Measurements from ENCODE around the gene LPIN3. TPM values are rescaled to one million over a fixed set of nuclear protein-coding genes. Genes with fewer than 3 reads are reported as not detected.
"Not testable (repeated sequence)": the region's sequence is repeated elsewhere in the genome, so short reads cannot be mapped to it uniquely, and the experiment has no call there.

The LPIN3 gene
- total RNA-seq, 1 donor from 2014 or later: 17.5 TPM

DNA sequence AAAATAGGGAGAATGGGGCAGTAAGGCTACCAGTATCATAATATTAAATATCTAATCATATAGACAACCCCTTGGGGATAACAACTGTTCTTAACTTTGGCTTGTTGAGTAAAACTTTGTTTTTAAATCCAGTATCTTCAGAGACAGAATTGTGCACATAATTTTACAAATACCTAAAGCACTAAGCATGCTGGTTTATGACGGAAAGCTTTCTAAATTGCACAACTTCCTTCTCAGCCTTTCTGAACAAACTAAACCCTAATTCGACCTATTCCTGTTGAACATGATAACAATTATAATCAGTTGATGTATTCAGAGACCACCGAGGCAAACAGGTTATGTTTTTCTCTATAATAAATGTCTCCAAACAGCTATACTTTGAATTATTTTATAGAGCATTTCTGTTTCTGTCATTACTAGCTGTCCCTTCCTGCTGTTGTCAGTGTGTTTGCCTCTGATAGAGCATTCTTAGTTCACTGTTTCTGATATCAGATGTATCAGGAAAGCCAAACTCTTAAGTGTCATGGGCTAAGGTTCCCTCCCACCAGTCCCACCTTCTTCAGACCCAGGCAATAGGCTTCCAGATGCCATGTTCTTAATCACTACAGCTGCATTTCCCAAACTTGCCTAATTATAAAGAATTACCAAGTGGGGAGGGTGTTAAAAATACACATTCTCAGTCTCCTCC, 31.8 kb upstream of the LPIN3 start:
- no peak overlapping the region for H3K27ac Mint-ChIP-seq
- no peaks in the 10 kb centered on the region for H3K27me3 Mint-ChIP-seq
- H3K36me3 Mint-ChIP-seq: no peaks in the 10 kb centered on the region
- H3K9me3 Mint-ChIP-seq: no peaks in the 10 kb centered on the region
- H3K4me1 Mint-ChIP-seq (ENCODE audit: unreplicated experiment): peaks cover 9% of the 10 kb centered on the region
- DNase-seq (ENCODE audit: extremely low spot score, unreplicated experiment): no peak
- TF ChIP-seq, protein P1, sequence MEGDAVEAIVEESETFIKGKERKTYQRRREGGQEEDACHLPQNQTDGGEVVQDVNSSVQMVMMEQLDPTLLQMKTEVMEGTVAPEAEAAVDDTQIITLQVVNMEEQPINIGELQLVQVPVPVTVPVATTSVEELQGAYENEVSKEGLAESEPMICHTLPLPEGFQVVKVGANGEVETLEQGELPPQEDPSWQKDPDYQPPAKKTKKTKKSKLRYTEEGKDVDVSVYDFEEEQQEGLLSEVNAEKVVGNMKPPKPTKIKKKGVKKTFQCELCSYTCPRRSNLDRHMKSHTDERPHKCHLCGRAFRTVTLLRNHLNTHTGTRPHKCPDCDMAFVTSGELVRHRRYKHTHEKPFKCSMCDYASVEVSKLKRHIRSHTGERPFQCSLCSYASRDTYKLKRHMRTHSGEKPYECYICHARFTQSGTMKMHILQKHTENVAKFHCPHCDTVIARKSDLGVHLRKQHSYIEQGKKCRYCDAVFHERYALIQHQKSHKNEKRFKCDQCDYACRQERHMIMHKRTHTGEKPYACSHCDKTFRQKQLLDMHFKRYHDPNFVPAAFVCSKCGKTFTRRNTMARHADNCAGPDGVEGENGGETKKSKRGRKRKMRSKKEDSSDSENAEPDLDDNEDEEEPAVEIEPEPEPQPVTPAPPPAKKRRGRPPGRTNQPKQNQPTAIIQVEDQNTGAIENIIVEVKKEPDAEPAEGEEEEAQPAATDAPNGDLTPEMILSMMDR (conservative IDR thresholded peaks at IDR 0.05): no peak
- no peak overlapping the region for H3K4me3 Mint-ChIP-seq

DNA sequence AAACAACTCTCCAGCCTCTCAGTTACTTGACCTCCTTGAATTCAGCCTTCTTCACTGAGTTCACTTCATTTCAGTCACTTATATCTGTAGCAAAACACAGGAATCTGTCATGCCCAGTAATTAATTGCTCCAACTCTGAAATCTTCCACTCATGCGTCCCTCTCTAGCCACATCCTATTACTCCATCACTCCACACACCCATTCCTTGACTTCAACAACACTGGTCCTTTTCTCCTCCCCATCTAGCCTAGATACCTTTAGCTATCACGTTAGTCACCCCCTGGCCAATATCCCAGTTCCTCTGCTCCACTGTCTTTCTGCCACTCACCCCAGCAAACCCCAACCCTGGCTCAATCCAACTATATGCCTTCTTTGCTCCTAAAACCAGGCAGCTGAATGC, 30.8 kb upstream of the LPIN3 start:
- H3K27ac Mint-ChIP-seq: no peak overlapping the region
- TF ChIP-seq, protein P1 (conservative IDR thresholded peaks at IDR 0.05): no peak
- peaks cover 12% of the 10 kb centered on the region for H3K4me1 Mint-ChIP-seq (ENCODE audit: unreplicated experiment)

DNA sequence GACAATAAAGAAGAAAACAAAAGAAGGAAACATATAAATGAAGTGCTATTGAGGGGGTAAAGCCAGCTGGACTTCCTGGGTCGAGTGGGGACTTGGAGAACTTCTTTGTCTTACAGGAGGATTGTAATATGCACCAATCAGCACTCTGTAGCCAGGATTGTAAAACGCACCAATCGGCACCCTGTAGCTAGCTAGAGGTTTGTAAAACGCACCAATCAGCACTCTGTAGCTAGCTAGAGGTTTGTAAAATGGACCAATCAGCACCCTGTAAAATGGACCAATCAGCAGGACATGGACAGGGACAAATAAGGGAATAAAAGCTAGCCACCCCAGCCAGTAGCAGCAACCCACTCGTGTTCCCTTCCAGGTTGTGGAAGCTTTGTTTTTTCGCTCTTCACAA, 28.6 kb upstream of the LPIN3 start:
- not testable (repeated sequence) for H3K4me3 Mint-ChIP-seq; H3K27ac Mint-ChIP-seq; DNase-seq (ENCODE audit: extremely low spot score, unreplicated experiment); H3K9me3 Mint-ChIP-seq; H3K36me3 Mint-ChIP-seq; H3K27me3 Mint-ChIP-seq
- H3K4me1 Mint-ChIP-seq (ENCODE audit: unreplicated experiment): peaks cover 24% of the 10 kb centered on the region

More for the DNA sequence above, 30.8 kb upstream of the LPIN3 start:
- Mint-ChIP-seq H3K9me3 (no peaks in the 10 kb centered on the region), H3K27me3 (no peaks in the 10 kb centered on the region), H3K36me3 (no peaks in the 10 kb centered on the region), H3K4me3 (no peak overlapping the region)
- no peak for DNase-seq (ENCODE audit: extremely low spot score, unreplicated experiment)

DNA sequence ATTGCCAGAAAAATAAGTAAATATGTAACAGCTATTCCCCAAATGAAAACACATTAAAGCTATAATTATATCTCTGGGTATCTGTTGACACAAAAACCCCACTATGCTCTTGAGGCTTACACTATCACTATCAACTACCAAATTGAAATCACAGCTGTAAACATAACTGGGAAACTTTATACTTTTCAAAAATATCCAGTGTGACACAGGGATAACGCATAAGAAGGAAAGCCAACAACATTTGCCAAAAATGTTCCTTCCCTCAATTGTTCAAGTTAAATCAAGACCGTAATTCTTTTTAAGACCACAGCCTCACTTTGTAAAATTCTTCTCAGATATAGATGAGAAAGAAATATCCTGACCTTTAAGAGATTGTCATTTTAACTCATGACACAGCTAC, 26.2 kb upstream of the LPIN3 start:
- Mint-ChIP-seq H3K27ac (no peak overlapping the region), H3K4me1 (ENCODE audit: unreplicated experiment) (peaks cover 20% of the 10 kb centered on the region), H3K4me3 (peak overlapping the region; percentile 72), H3K27me3 (peaks cover 3% of the 10 kb centered on the region), H3K36me3 (no peaks in the 10 kb centered on the region), H3K9me3 (no peaks in the 10 kb centered on the region)
- TF ChIP-seq, protein P1 (conservative IDR thresholded peaks at IDR 0.05): no peak
- no peak for DNase-seq (ENCODE audit: extremely low spot score, unreplicated experiment)

DNA sequence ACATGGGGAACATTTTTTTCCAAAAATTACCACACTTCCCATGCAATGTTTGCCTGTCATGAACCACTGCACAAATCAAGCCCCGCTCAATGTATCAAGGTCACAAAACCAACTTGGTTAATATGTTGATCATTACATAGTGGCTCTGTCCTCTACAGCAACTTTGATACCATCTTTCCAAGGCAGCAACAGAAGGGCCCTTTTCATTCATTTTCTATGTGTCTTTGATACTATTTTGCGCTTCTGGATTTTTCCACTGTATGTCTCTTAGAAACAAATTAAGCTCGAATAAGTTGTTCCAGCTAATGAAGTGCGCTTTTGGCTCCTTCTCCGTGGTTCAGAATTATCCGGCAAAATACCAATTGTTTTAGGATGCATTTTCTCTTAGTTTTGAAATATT, 24.6 kb upstream of the LPIN3 start:
- H3K9me3 Mint-ChIP-seq: no peaks in the 10 kb centered on the region
- DNase-seq (ENCODE audit: extremely low spot score, unreplicated experiment): no peak
- TF ChIP-seq, protein P1 (conservative IDR thresholded peaks at IDR 0.05): no peak
- H3K27ac Mint-ChIP-seq: peak overlapping the region; percentile 60
- peak overlapping the region; percentile 89 for H3K4me3 Mint-ChIP-seq
- no peaks in the 10 kb centered on the region for H3K36me3 Mint-ChIP-seq
- peaks cover 5% of the 10 kb centered on the region for H3K27me3 Mint-ChIP-seq
- peaks cover 15% of the 10 kb centered on the region for H3K4me1 Mint-ChIP-seq (ENCODE audit: unreplicated experiment)

DNA sequence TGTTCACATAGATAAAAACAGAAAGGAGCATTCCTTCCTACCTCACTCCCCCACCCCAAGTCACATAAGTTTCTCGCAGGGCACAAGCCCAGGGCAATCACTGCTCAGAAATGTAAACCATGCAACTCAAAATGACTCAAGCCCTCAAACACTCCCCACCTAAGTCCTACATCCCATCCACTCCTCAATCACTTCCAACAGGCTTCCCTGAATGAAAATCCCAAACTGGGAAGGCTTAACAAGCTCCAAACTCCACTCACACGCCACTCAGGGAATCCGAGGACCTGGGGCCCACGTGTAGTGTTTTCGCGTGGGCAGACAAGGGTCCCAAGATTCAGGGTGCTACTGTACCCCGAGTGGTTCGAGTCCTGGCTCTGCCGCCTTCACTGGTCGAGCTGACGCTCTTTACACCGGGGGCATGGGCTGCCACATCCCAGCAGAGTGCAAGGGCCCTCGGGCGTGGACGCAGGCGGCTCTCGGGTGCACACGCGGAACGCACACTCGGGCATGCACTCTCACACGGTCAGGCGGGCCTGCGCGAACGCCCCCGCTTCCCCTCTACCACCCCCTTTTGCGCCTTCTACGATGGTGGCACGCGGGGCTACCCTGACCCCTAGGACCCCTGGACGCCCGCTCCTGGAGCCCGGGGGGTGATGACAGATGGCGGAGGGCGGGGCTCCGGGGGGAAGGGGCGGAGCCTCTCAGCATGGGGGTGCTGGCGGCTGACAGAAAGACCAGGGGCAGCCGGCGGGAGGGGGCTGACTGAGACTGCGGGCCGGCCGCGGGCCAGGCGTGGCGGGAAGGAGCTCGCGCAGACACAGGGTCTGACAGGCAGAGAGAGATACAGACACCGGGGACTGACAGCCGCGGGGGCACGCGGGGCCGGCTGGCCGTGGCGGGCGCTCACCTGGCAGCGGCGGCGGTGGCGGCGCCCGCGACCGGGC, 23.7 kb upstream of the LPIN3 start:
- peak; percentile 77 for DNase-seq (ENCODE audit: extremely low spot score, unreplicated experiment)
- Mint-ChIP-seq H3K4me3 (peak overlapping the region; percentile 89), H3K4me1 (ENCODE audit: unreplicated experiment) (peaks cover 15% of the 10 kb centered on the region), H3K27me3 (peaks cover 5% of the 10 kb centered on the region), H3K9me3 (no peaks in the 10 kb centered on the region), H3K36me3 (no peaks in the 10 kb centered on the region), H3K27ac (peak overlapping the region; percentile 60)
- TF ChIP-seq, protein P1 (conservative IDR thresholded peaks at IDR 0.05): no peak

Measured in type B pancreatic cell (in vitro differentiated cells).